K562 (cell line): Measurements from ENCODE around the gene RTF2. TPM values are rescaled to one million over a fixed set of nuclear protein-coding genes. Genes with fewer than 3 reads are reported as not detected.

Source experiments
- ATAC-seq: fragments of 200-7000 bp; cut with Tn5 transposase; 3 replicates; pipeline ENCODE4 v1.9.1; 2020; ENCODE audit warnings: moderate library complexity
- BruUV-seq: library from RNA; stranded (reverse); fragments of 400-500 nt; replicated peaks from 2 replicates; lab custom pipeline; 2021; lab: Mats Ljungman, UMichigan
- CTCF ChIA-PET: fragments of 300-600 bp; formaldehyde crosslinking; extraction: SDS; loops from one replicate; lab custom pipeline; 2021; ENCODE audit warnings: low intra/inter-chr PET ratio; lab: Yijun Ruan, JAX
- POLR2A ChIA-PET: fragments of 300-600, 350-650 bp; sonication (Branson Sonifier 250); formaldehyde crosslinking; extraction: SDS; loops from one replicate; lab custom pipeline; 2021; ENCODE audit warnings: antibody characterized with exemption, inconsistent platforms; lab: Yijun Ruan, JAX
- DNase-seq, 4 experiments: peaks; one replicate each; pipeline versions ENCODE4 v3.0.0 to v3.0.0-alpha.2; 2011 to 2018; ENCODE audit warnings: low spot score in 3 of 4, mixed read lengths in 3 of 4; ENCODE audit errors: extremely low read depth in 1 of 4
- FAIRE-seq: peaks from 2 replicates; lab custom pipeline; 2011; peaks lifted over from hg19 to GRCh38; lab: Jason Lieb, UNC
- H2AFZ ChIP-seq: 2 replicates; pipeline ENCODE4 v1.6.0; 2011; ENCODE audit warnings: low read depth, low read length, control low read depth, inconsistent platforms
- H3K27ac ChIP-seq: fragments of 200-600 bp; 3 replicates; pipeline ENCODE4 v1.8.0; 2011; ENCODE audit warnings: low read depth, mild to moderate bottlenecking, control low read depth, inconsistent platforms, low read length, moderate library complexity, mixed read lengths; ENCODE audit errors: extremely low read depth
- H3K27me3 ChIP-seq, 2 experiments: fragments of 300-600 bp in 1 of 2; 2 replicates in 1 of 2; 3 replicates in 1 of 2; pipeline versions ENCODE4 v1.6.0 to v1.8.0; 2011; ENCODE audit warnings: inconsistent platforms in 2 of 2, low read length in 2 of 2, mild to moderate bottlenecking in 1 of 2, mixed read lengths in 1 of 2, moderate library complexity in 1 of 2; ENCODE audit not compliant: control insufficient read depth in 2 of 2, insufficient read depth in 2 of 2
- H3K36me3 ChIP-seq: fragments of 300-600 bp; 3 replicates; pipeline ENCODE4 v1.8.0; 2011; ENCODE audit warnings: mild to moderate bottlenecking, low read length, inconsistent platforms; ENCODE audit not compliant: control insufficient read depth, insufficient read depth
- H3K4me1 ChIP-seq, 2 experiments: fragments of 200-600 bp in 1 of 2; replicated peaks in 1 of 2; 2 replicates in 1 of 2; 3 replicates in 1 of 2; pipeline versions ENCODE4 v1.5.1 to v1.8.0; 2011; ENCODE audit warnings: inconsistent platforms in 2 of 2, low read length in 2 of 2, mild to moderate bottlenecking in 1 of 2, mixed read lengths in 1 of 2, moderate library complexity in 1 of 2; ENCODE audit not compliant: control insufficient read depth in 2 of 2, insufficient read depth in 2 of 2
- H3K4me2 ChIP-seq: 2 replicates; pipeline ENCODE4 v1.6.1; 2011; ENCODE audit warnings: low read length, control low read depth, inconsistent platforms, mixed read lengths; ENCODE audit not compliant: insufficient read depth
- H3K4me3 ChIP-seq: fragments of 200-600 bp; sonication (generic), shearing (Covaris generic); 2 replicates; pipeline ENCODE4 v1.5.1; 2016; ENCODE audit warnings: control low read depth, inconsistent platforms
- H3K79me2 ChIP-seq: fragments of 200-600 bp; 3 replicates; pipeline ENCODE4 v1.8.0; 2011; ENCODE audit warnings: low read length, inconsistent platforms; ENCODE audit not compliant: control insufficient read depth, insufficient read depth
- H3K9ac ChIP-seq, 2 experiments: 2 replicates each; pipeline versions ENCODE4 v1.6.0 to v1.6.1; 2011; ENCODE audit warnings: low read depth in 2 of 2, low read length in 2 of 2, control low read depth in 1 of 2, inconsistent platforms in 1 of 2, mild to moderate bottlenecking in 1 of 2, mixed read lengths in 1 of 2; ENCODE audit not compliant: insufficient read depth in 1 of 2
- H3K9me1 ChIP-seq: one replicate; pipeline ENCODE4 v1.6.0; 2011; ENCODE audit warnings: inconsistent platforms, mild to moderate bottlenecking, low read length, moderate library complexity; ENCODE audit not compliant: control insufficient read depth, insufficient read depth
- H3K9me3 ChIP-seq: replicated peaks from 2 replicates; pipeline ENCODE4 v1.5.1; 2011; ENCODE audit warnings: low read depth, low read length, inconsistent platforms; ENCODE audit not compliant: control insufficient read depth, insufficient read depth
- H4K20me1 ChIP-seq: replicated peaks from 2 replicates; pipeline ENCODE4 v1.6.1; 2011; ENCODE audit warnings: low read length, inconsistent platforms, mixed read lengths; ENCODE audit not compliant: control insufficient read depth, insufficient read depth
- CBX1 ChIP-seq: sonication (generic); IDR thresholded peaks from 2 replicates; pipeline ENCODE4 v1.6.1; 2016; ENCODE audit warnings: antibody characterized with exemption, low read depth, mild to moderate bottlenecking
- CTBP1 ChIP-seq: fragments of 450-650 bp; IDR thresholded peaks from 2 replicates; pipeline ENCODE4 v1.6.1; 2016; ENCODE audit warnings: borderline replicate concordance
- POLR2A ChIP-seq: fragments of 450-650 bp; conservative IDR thresholded peaks from 2 replicates; pipeline ENCODE4 v1.6.1; 2016
- RFX1 ChIP-seq: fragments of 450-650 bp; IDR thresholded peaks from 2 replicates; pipeline ENCODE4 v1.6.1; 2016; ENCODE audit warnings: mild to moderate bottlenecking, moderate library complexity
- WGBS: fragments of 100-300 bp; shearing (Covaris generic); methylation state at CpG from one replicate; pipeline ENCODE4 v1.1.6; 2016; ENCODE audit warnings: low coverage, mixed read lengths; ENCODE audit not compliant: insufficient coverage; ENCODE audit errors: missing lambda C conversion rate; 5-methylcytosine and 5-hydroxymethylcytosine counted together
- in situ Hi-C: fragments of 300-500 bp; cut with MboI; formaldehyde crosslinking; loops from 4 replicates; pipeline ENCODE4 v1.15.0; 2018; ENCODE audit warnings: inconsistent platforms, mixed read lengths
- intact Hi-C: fragments of 100-400 bp; cut with micrococcal nuclease; formaldehyde crosslinking; loops from 2 replicates; pipeline ENCODE4 v1.14.2; 2022
- polyA plus RNA-seq, 8 experiments: library from polyadenylated mRNA; depleted of rRNA in 4 of 8; stranded (reverse) in 5 of 8; unstranded in 3 of 8; fragments of >200 nt; fragmentation: Nextera tagmentation in 2 of 8; fragmentation: Illumina TruSeq in 1 of 8; extraction: Ambion mirVana in 2 of 8; extraction: Trizol in 1 of 8; gene quantifications; 2 replicates each; pipeline versions ENCODE4 v1.2.1 to v1.2.3, GENCODE V29; 2011 to 2014; ENCODE audit warnings: inconsistent platforms in 1 of 8, missing spikeins in 1 of 8
- total RNA-seq, 7 experiments: library from RNA; depleted of rRNA in 6 of 7; stranded (reverse); fragments of >200 nt in 6 of 7; fragmentation: Illumina TruSeq in 2 of 7; extraction: Trizol in 2 of 7; gene quantifications; 2 replicates each; pipeline versions ENCODE4 v1.2.1 to v1.2.3, GENCODE V29; 2011 to 2021; ENCODE audit warnings: low replicate concordance in 1 of 7
- TF ChIP-seq, protein P1 (sequence below), 2 experiments: fragments of 450-650 bp in 1 of 2; sonication (generic) in 1 of 2; formaldehyde crosslinking in 1 of 2; IDR thresholded peaks in 1 of 2; conservative IDR thresholded peaks in 1 of 2; 2 replicates each; pipeline versions ENCODE4 v1.6.1 to v1.8.1; 2016 to 2023; ENCODE audit warnings: mild to moderate bottlenecking in 2 of 2, moderate library complexity in 2 of 2, inconsistent platforms in 1 of 2, missing genetic modification reagents in 1 of 2

RTF2 gene
- total and polyA plus RNA-seq, 9 of the 15 experiments (the other 6 are each of a cell fraction or from before 2014, with no cell fraction given): 67.0 to 177 (median 84.9) TPM

DNA sequence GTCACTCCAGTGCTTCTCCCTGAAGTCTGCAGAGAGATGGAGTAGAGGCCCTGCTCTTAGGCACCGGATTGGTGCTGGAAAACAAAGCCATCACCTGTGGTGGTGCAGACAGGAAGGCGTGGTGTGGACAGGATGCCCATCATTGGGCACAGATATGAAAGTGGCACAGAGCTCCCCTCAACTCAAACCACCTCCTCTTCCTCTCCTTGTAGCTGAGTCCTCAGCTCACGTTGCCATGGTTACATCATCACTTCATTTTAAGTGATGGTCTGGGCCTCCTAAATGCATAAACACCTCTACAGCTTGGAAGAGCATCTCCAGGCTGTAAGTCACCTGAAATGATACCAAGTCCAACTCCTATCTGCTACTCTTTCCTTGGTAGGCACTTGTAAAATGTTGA is 8.0 kb upstream of the RTF2 start:
- Histone ChIP-seq H3K27ac (no peak overlapping the region), H3K27me3 (no peaks in the 10 kb centered on the region), H3K9ac (no peak overlapping the region), H4K20me1 (no peaks in the 10 kb centered on the region), H3K4me2 (no peak overlapping the region)
- in situ Hi-C loops: no loop called here
- POLR2A ChIA-PET: no interaction called here
- DNase-seq: peak in 1 of 4 experiments; percentile 8
- TF ChIP-seq RFX1 (peak; percentile 92), POLR2A (0 out of 2 replicates have a peak, but pooled peaks have one; percentile 10), CBX1 (no peak), CTBP1 (peak; percentile 56; the same call in 1 of the 2 replicates)
- TF ChIP-seq, protein P1, sequence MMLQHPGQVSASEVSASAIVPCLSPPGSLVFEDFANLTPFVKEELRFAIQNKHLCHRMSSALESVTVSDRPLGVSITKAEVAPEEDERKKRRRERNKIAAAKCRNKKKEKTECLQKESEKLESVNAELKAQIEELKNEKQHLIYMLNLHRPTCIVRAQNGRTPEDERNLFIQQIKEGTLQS (IDR thresholded peaks at IDR 0.05): peak; percentile 46
- TF ChIP-seq, protein P1 (CRISPR knock-in tag; conservative IDR thresholded peaks at IDR 0.05): no peak
- TF ChIP-seq, all 486 proteins: peak for 4
- intact Hi-C loops: no loop called here
- FAIRE-seq (no peak), ATAC-seq (no peak; the same call in 2 of the 3 replicates)
- Histone ChIP-seq H2AFZ (no peak overlapping the region), H3K9me3 (no peaks in the 10 kb centered on the region), H3K79me2 (no peaks in the 10 kb centered on the region), H3K4me3 (no peak overlapping the region), H3K36me3 (peaks cover 35% of the 10 kb centered on the region; the same call in 2 of the 3 replicates), H3K4me1 (peaks cover 0 to 4% of the 10 kb centered on the region in 2 experiments; a peak in 1 of 5 replicates), H3K9me1 (no peaks in the 10 kb centered on the region)
- CTCF ChIA-PET: no interaction called here
- BruUV-seq: no TSS peak
- WGBS: 77% methylated on average over 3 of the region's 3 CpGs
